Activated naive CD8-positive, alpha-beta T cell treated with anti-CD3 and anti-CD28 coated beads, Interleukin-2, amount 50 U/mL, for 24 hours (primary cell): Measurements from ENCODE around the gene SDCBP2.
A peak's percentile ranks its signal among the peaks of the same experiment; 100 is the strongest.

ENCODE experiments used
- ATAC-seq: fragments of 150-1000 bp; cut with Tn5 transposase; one replicate; pipeline ENCODE4 v1.10.0; 2021
- DNase-seq: peaks from one replicate; pipeline ENCODE4 v3.0.0; 2021
- H3K27ac Mint-ChIP-seq: one replicate; pipeline ENCODE4 v1.8.0; 2021; ENCODE audit warnings: mild to moderate bottlenecking, mixed read lengths
- H3K27me3 Mint-ChIP-seq: one replicate; pipeline ENCODE4 v1.8.0; 2021; ENCODE audit warnings: mixed read lengths
- H3K36me3 Mint-ChIP-seq: one replicate; pipeline ENCODE4 v1.8.0; 2021; ENCODE audit warnings: low read depth, mixed read lengths
- H3K4me1 Mint-ChIP-seq: one replicate; pipeline ENCODE4 v1.8.0; 2021; ENCODE audit warnings: mixed read lengths
- H3K4me3 Mint-ChIP-seq: one replicate; pipeline ENCODE4 v1.8.0; 2021; ENCODE audit warnings: mild to moderate bottlenecking, moderate library complexity, mixed read lengths
- H3K9me3 Mint-ChIP-seq: one replicate; pipeline ENCODE4 v1.8.0; 2021; ENCODE audit warnings: mixed read lengths

SDCBP2 gene

GRCh38 chr20:1317545-1318255 is 11.2 kb downstream of the SDCBP2 start:
- no peak overlapping the region for H3K27ac Mint-ChIP-seq
- DNase-seq = no peak
- peaks cover 8% of the 10 kb centered on the region for H3K4me1 Mint-ChIP-seq
- H3K9me3 Mint-ChIP-seq = no peaks in the 10 kb centered on the region
- no peaks in the 10 kb centered on the region for H3K27me3 Mint-ChIP-seq
- no peak for ATAC-seq
- H3K4me3 Mint-ChIP-seq = no peak overlapping the region
- no peaks in the 10 kb centered on the region for H3K36me3 Mint-ChIP-seq

GRCh38 chr20:1315804-1316203 is 13.1 kb downstream of the SDCBP2 start:
- no peaks in the 10 kb centered on the region for H3K9me3 Mint-ChIP-seq
- no peak overlapping the region for H3K27ac Mint-ChIP-seq
- ATAC-seq (no peak), DNase-seq (no peak)
- H3K4me1 Mint-ChIP-seq = peaks cover 8% of the 10 kb centered on the region
- H3K27me3 Mint-ChIP-seq = no peaks in the 10 kb centered on the region
- H3K4me3 Mint-ChIP-seq = no peak overlapping the region
- no peaks in the 10 kb centered on the region for H3K36me3 Mint-ChIP-seq

GRCh38 chr20:1313236-1313964 is 15.5 kb downstream of the SDCBP2 start:
- H3K4me1 Mint-ChIP-seq = peaks cover 8% of the 10 kb centered on the region
- H3K4me3 Mint-ChIP-seq = no peak overlapping the region
- no peaks in the 10 kb centered on the region for H3K9me3 Mint-ChIP-seq
- no peak overlapping the region for H3K27ac Mint-ChIP-seq
- ATAC-seq (peak; percentile 48), DNase-seq (peak; percentile 77)
- no peaks in the 10 kb centered on the region for H3K27me3 Mint-ChIP-seq
- no peaks in the 10 kb centered on the region for H3K36me3 Mint-ChIP-seq

GRCh38 chr20:1312904-1313235 is 16.1 kb downstream of the SDCBP2 start:
- H3K36me3 Mint-ChIP-seq = no peaks in the 10 kb centered on the region
- H3K4me3 Mint-ChIP-seq = no peak overlapping the region
- H3K27me3 Mint-ChIP-seq = no peaks in the 10 kb centered on the region
- no peaks in the 10 kb centered on the region for H3K9me3 Mint-ChIP-seq
- ATAC-seq (no peak), DNase-seq (no peak)
- H3K27ac Mint-ChIP-seq = no peak overlapping the region
- H3K4me1 Mint-ChIP-seq = peaks cover 4% of the 10 kb centered on the region

- DNase-seq (no peak), ATAC-seq (no peak)
- no peaks in the 10 kb centered on the region for H3K36me3 Mint-ChIP-seq
- H3K9me3 Mint-ChIP-seq = no peaks in the 10 kb centered on the region
- H3K27ac Mint-ChIP-seq = no peak overlapping the region
- H3K4me1 Mint-ChIP-seq = no peaks in the 10 kb centered on the region
- H3K27me3 Mint-ChIP-seq = no peaks in the 10 kb centered on the region
- no peak overlapping the region for H3K4me3 Mint-ChIP-seq
These were observed 16.6 kb downstream of the SDCBP2 start for GRCh38 chr20:1312308-1312707.

- no peak for DNase-seq
- no peak for ATAC-seq
- Mint-ChIP-seq H3K9me3 (no peaks in the 10 kb centered on the region), H3K36me3 (no peaks in the 10 kb centered on the region), H3K27ac (no peak overlapping the region), H3K27me3 (no peaks in the 10 kb centered on the region), H3K4me1 (no peaks in the 10 kb centered on the region), H3K4me3 (no peak overlapping the region)
These were observed 18.3 kb downstream of the SDCBP2 start for GRCh38 chr20:1310506-1311190.

- Mint-ChIP-seq H3K9me3 (no peaks in the 10 kb centered on the region), H3K4me1 (no peaks in the 10 kb centered on the region), H3K27me3 (no peaks in the 10 kb centered on the region), H3K27ac (no peak overlapping the region), H3K4me3 (no peak overlapping the region), H3K36me3 (no peaks in the 10 kb centered on the region)
- ATAC-seq (no peak), DNase-seq (no peak)
These were observed 18.9 kb downstream of the SDCBP2 start for GRCh38 chr20:1310071-1310470.

GRCh38 chr20:1309439-1309847 is 19.5 kb downstream of the SDCBP2 start:
- Mint-ChIP-seq H3K27me3 (no peaks in the 10 kb centered on the region), H3K36me3 (no peaks in the 10 kb centered on the region), H3K4me3 (no peak overlapping the region), H3K27ac (no peak overlapping the region), H3K4me1 (no peaks in the 10 kb centered on the region), H3K9me3 (no peaks in the 10 kb centered on the region)
- no peak for ATAC-seq
- DNase-seq = no peak

GRCh38 chr20:1308702-1309095 is 20.2 kb downstream of the SDCBP2 start:
- Mint-ChIP-seq H3K4me3 (no peak overlapping the region), H3K36me3 (no peaks in the 10 kb centered on the region), H3K27me3 (no peaks in the 10 kb centered on the region), H3K27ac (no peak overlapping the region), H3K4me1 (no peaks in the 10 kb centered on the region), H3K9me3 (no peaks in the 10 kb centered on the region)
- DNase-seq (no peak), ATAC-seq (no peak)

GRCh38 chr20:1308067-1308701 is 20.8 kb downstream of the SDCBP2 start:
- Mint-ChIP-seq H3K27me3 (no peaks in the 10 kb centered on the region), H3K4me1 (no peaks in the 10 kb centered on the region), H3K27ac (no peak overlapping the region), H3K36me3 (no peaks in the 10 kb centered on the region), H3K4me3 (no peak overlapping the region), H3K9me3 (no peaks in the 10 kb centered on the region)
- DNase-seq (no peak), ATAC-seq (no peak)

- ATAC-seq = no peak
- H3K4me1 Mint-ChIP-seq = no peaks in the 10 kb centered on the region
- H3K27me3 Mint-ChIP-seq = no peaks in the 10 kb centered on the region
- no peak for DNase-seq
- no peak overlapping the region for H3K27ac Mint-ChIP-seq
- no peak overlapping the region for H3K4me3 Mint-ChIP-seq
- no peaks in the 10 kb centered on the region for H3K9me3 Mint-ChIP-seq
- no peaks in the 10 kb centered on the region for H3K36me3 Mint-ChIP-seq
These were observed 21.4 kb downstream of the SDCBP2 start for GRCh38 chr20:1307571-1307971.

- DNase-seq (no peak), ATAC-seq (no peak)
- no peaks in the 10 kb centered on the region for H3K36me3 Mint-ChIP-seq
- no peaks in the 10 kb centered on the region for H3K27me3 Mint-ChIP-seq
- no peaks in the 10 kb centered on the region for H3K9me3 Mint-ChIP-seq
- H3K4me1 Mint-ChIP-seq = no peaks in the 10 kb centered on the region
- H3K4me3 Mint-ChIP-seq = no peak overlapping the region
- H3K27ac Mint-ChIP-seq = no peak overlapping the region
These were observed 21.8 kb downstream of the SDCBP2 start for GRCh38 chr20:1307171-1307570.

GRCh38 chr20:1306316-1307135 is 22.4 kb downstream of the SDCBP2 start:
- no peaks in the 10 kb centered on the region for H3K4me1 Mint-ChIP-seq
- no peaks in the 10 kb centered on the region for H3K27me3 Mint-ChIP-seq
- DNase-seq (no peak), ATAC-seq (no peak)
- H3K36me3 Mint-ChIP-seq = no peaks in the 10 kb centered on the region
- no peak overlapping the region for H3K27ac Mint-ChIP-seq
- no peaks in the 10 kb centered on the region for H3K9me3 Mint-ChIP-seq
- H3K4me3 Mint-ChIP-seq = no peak overlapping the region

- Mint-ChIP-seq H3K27me3 (no peaks in the 10 kb centered on the region), H3K36me3 (no peaks in the 10 kb centered on the region), H3K4me3 (no peak overlapping the region), H3K27ac (no peak overlapping the region), H3K9me3 (no peaks in the 10 kb centered on the region), H3K4me1 (peaks cover 7% of the 10 kb centered on the region)
- DNase-seq (no peak), ATAC-seq (no peak)
These were observed 23.2 kb downstream of the SDCBP2 start for GRCh38 chr20:1305712-1306111.
